Heart left ventricle (tissue), 16 donors: ENCODE data around the gene PLAAT4. TPM values are rescaled to one million over a fixed set of nuclear protein-coding genes. Genes with fewer than 3 reads are reported as not detected.

Experiments
- ATAC-seq, 4 donors: fragments of 200-7000 bp; cut with Tn5 transposase; one replicate each; pipeline ENCODE4 v1.9.1; 2020 to 2022; ENCODE audit warnings: moderate library complexity in 4 of 4, mild to moderate bottlenecking in 3 of 4, moderate number of reproducible peaks in 1 of 4
- DNase-seq, 5 donors: peaks; one replicate each; pipeline ENCODE4 v3.0.0-alpha.2; 2020
- H3K27ac ChIP-seq, 12 donors: fragments of 200-600 bp; sonication (generic) in 4 of 12; one replicate each; pipeline versions ENCODE4 v1.5.0 to v1.8.0; 2016 to 2022; ENCODE audit warnings: mild to moderate bottlenecking in 2 of 12
- H3K27me3 ChIP-seq, 9 donors: fragments of 200-600 bp; sonication (generic) in 2 of 9; one replicate each; pipeline versions ENCODE4 v1.5.1 to v1.8.0; 2016 to 2022; ENCODE audit warnings: mild to moderate bottlenecking in 3 of 9
- H3K36me3 ChIP-seq, 9 donors: fragments of 200-600 bp; sonication (generic) in 2 of 9; one replicate each; pipeline versions ENCODE4 v1.5.0 to v1.8.0; 2018 to 2022; ENCODE audit warnings: mild to moderate bottlenecking in 2 of 9
- H3K4me1 ChIP-seq, 12 donors: fragments of 200-600 bp; sonication (generic) in 4 of 12; one replicate each; pipeline versions ENCODE4 v1.5.0 to v1.8.0; 2016 to 2022; ENCODE audit warnings: mild to moderate bottlenecking in 3 of 12
- H3K4me3 ChIP-seq, 12 donors: fragments of 200-600 bp; sonication (generic) in 4 of 12; one replicate each; pipeline versions ENCODE4 v1.5.0 to v1.8.0; 2017 to 2022; ENCODE audit warnings: mild to moderate bottlenecking in 9 of 12, moderate library complexity in 4 of 12
- H3K9me3 ChIP-seq, 12 donors: fragments of 200-600 bp; sonication (generic) in 4 of 12; one replicate each; pipeline versions ENCODE4 v1.5.0 to v1.8.0; 2016 to 2022; ENCODE audit warnings: mild to moderate bottlenecking in 1 of 12
- CTCF ChIP-seq, 12 donors: fragments of 200-600 bp; sonication (generic) in 4 of 12; IDR thresholded peaks; one replicate each; pipeline versions ENCODE4 v1.5.0 to v1.8.0; 2018 to 2022; ENCODE audit warnings: antibody characterized with exemption in 12 of 12, mild to moderate bottlenecking in 5 of 12
- POLR2A ChIP-seq, 2 donors: fragments of 450-650 bp; IDR thresholded peaks; one replicate each; pipeline ENCODE4 v1.6.1; 2017; ENCODE audit warnings: antibody characterized with exemption in 2 of 2, mild to moderate bottlenecking in 2 of 2, moderate library complexity in 2 of 2
- WGBS, 4 donors: extraction: QIAGEN DNeasy Blood & Tissue Kit in 2 of 4; methylation state at CpG; one replicate each; pipeline versions ENCODE4 v1.1.5 to v1.1.7; 2013 to 2018; 5-methylcytosine and 5-hydroxymethylcytosine counted together
- intact Hi-C, 10 donors: fragments of 100-400 bp; cut with DNase I; formaldehyde crosslinking; loops; one replicate each; pipeline versions ENCODE4 v1.11.1 to v1.14.2; 2022
- polyA plus RNA-seq, 2 donors: library from polyadenylated mRNA; stranded (reverse); fragments of 200-250 nt; gene quantifications; one replicate each; pipeline ENCODE4 v1.2.3, GENCODE V29; 2013
- total RNA-seq, 9 donors: library from RNA; depleted of rRNA in 2 of 9; stranded (reverse); fragments of >200 nt in 2 of 9; fragmentation: NEBNext Ultra II Directional in 3 of 9; extraction: Animal tissue kit (Norgen Biotek cat#: 25700) in 3 of 9; gene quantifications; one replicate each; pipeline versions ENCODE4 v1.1.0 to v1.2.4, GENCODE V29; 2016 to 2023
- donor health status: ischemic (EF 13 %, LVEDD 7.1; RV severe dilation, severe dysfunction).
- donor health status: healthy with polysubstance abuse.
- donor health status: DM: no; HTN: yes; CAD: no.
- donor health status: DM: no; HTN: no; CAD: no.
- donor health status: ischemic (EF 25% LVEDD 6.9; RV normal size, moderate dysfunction).
- donor health status: ischemic (EF 25% LVEDD 5.7; RV mildly dilated, moderate dysfunction).
- donor health status: healthy.
- donor health status: DM: yes; HTN: yes; CAD: no.
- donor health status: ischemic (EF 35%, LVEDD 5.7; RV mildly dilated, moderate dysfunction).
- donor health status: nonischemic (EF 11% LVEDD 7.7; RV severe dilation, severe dysfunction).
- donor health status: DM: yes; HTN: yes; CAD: no.
- donor health status: PGD.
- donor health status: ischemic (EF 29% LVEDD 5.4; RV normal size, mild dysfunction).
- donor health status: nonischemic (EF 23%, LVEDD 6.1; RV moderate dilation, normal function).

Gene PLAAT4
- total and polyA plus RNA-seq, 11 donors = 4.6 to 484 (median 8.0) TPM

GRCh38 chr11:63569570-63569969, 33.0 kb downstream of the PLAAT4 start:
- intact Hi-C loops = no loop called here
- DNase-seq (no peak), ATAC-seq (no peak)
- H3K4me3 ChIP-seq = no peak overlapping the region
- H3K4me1 ChIP-seq = peaks cover 0 to 32% (median 15%) of the 10 kb centered on the region in 12 donors
- H3K9me3 ChIP-seq = no peaks in the 10 kb centered on the region
- peaks cover 0 to 8% (median 0%) of the 10 kb centered on the region in 9 donors for H3K36me3 ChIP-seq
- H3K27ac ChIP-seq = no peak overlapping the region
- no peaks in the 10 kb centered on the region for H3K27me3 ChIP-seq
- WGBS, 4 donors = 89 to 93% (median 93%) methylated on average over 3 of the region's 3 CpGs
- TF ChIP-seq POLR2A (IDR thresholded peaks at IDR 0.05) = no peak
- no peak for TF ChIP-seq CTCF (IDR thresholded peaks at IDR 0.05)

- peaks cover 3 to 32% (median 21%) of the 10 kb centered on the region in 12 donors for H3K4me1 ChIP-seq
- DNase-seq (no peak), ATAC-seq (no peak)
- no peaks in the 10 kb centered on the region for H3K27me3 ChIP-seq
- intact Hi-C loops = loop anchor here in 2 of 10 donors (5.0 kb wide), 2 partner anchors 40 to 70 kb away; partner anchors contain the start of gene PLAAT3 (in 2 of the 2)
- H3K4me3 ChIP-seq = no peak overlapping the region
- 52 to 68% (median 59%) methylated on average over 3 of the region's 3 CpGs for WGBS, 4 donors
- TF ChIP-seq POLR2A (IDR thresholded peaks at IDR 0.05) = no peak
- TF ChIP-seq CTCF (IDR thresholded peaks at IDR 0.05) = no peak
- peaks cover 0 to 21% (median 0%) of the 10 kb centered on the region in 9 donors for H3K36me3 ChIP-seq
- H3K9me3 ChIP-seq = no peaks in the 10 kb centered on the region
- no peak overlapping the region for H3K27ac ChIP-seq
Measured at GRCh38 chr11:63572026-63572688, 35.5 kb downstream of the PLAAT4 start.

GRCh38 chr11:63573881-63574855, 37.6 kb downstream of the PLAAT4 start:
- WGBS, 4 donors = 38 to 43% (median 41%) methylated on average over 15 of the region's 15 CpGs

More at GRCh38 chr11:63573881-63574855, 37.6 kb downstream of the PLAAT4 start:
- DNase-seq = peak in 4 of 5 donors; percentile 40 to 61 (median 51)
- peak; percentile 66 to 91 (median 78) for ATAC-seq
- intact Hi-C loops = loop anchor here in 3 of 10 donors (2.0 to 5.0 kb wide), 3 partner anchors 37 to 72 kb away; partner anchors contain the start of gene PLAAT3 (in 2 of the 3)
- H3K27me3 ChIP-seq = no peaks in the 10 kb centered on the region
- TF ChIP-seq POLR2A (IDR thresholded peaks at IDR 0.05) (no peak), CTCF (IDR thresholded peaks at IDR 0.05) (peak in 3 of 12 donors; percentile 18 to 36 (median 27))
- peaks cover 0 to 31% (median 3%) of the 10 kb centered on the region in 9 donors for H3K36me3 ChIP-seq
- peaks cover 3 to 25% (median 16%) of the 10 kb centered on the region in 12 donors for H3K4me1 ChIP-seq
- H3K9me3 ChIP-seq = no peaks in the 10 kb centered on the region
- H3K4me3 ChIP-seq = peak overlapping the region in 10 of 12 donors; percentile 1 to 46 (median 26)
- peak overlapping the region; percentile 45 to 87 (median 68) for H3K27ac ChIP-seq
